HL-60 (cell line): ENCODE measurements around the gene MOB3A.
A peak's percentile ranks its signal among the peaks of the same experiment; 100 is the strongest.

Experiments used
- DNase-seq, 2 experiments: peaks; one replicate each; pipeline ENCODE4 v3.0.0-alpha.2; 2010 to 2020; ENCODE audit warnings: low read depth in 1 of 2, low spot score in 1 of 2
- H3K27ac ChIP-seq: fragments of 250-450 bp; sonication (Bioruptor Pico); replicated peaks from 2 replicates; pipeline ENCODE4 v1.5.1; 2020; ENCODE audit warnings: mild to moderate bottlenecking, moderate library complexity
- H3K27me3 ChIP-seq: fragments of 250-450 bp; sonication (Bioruptor Pico); 2 replicates; pipeline ENCODE4 v1.5.1; 2021; ENCODE audit warnings: mild to moderate bottlenecking, moderate library complexity; ENCODE audit not compliant: insufficient read depth, poor library complexity, severe bottlenecking
- H3K4me3 ChIP-seq: replicated peaks from 2 replicates; pipeline ENCODE4 v1.5.1; 2011; ENCODE audit warnings: mild to moderate bottlenecking, control low read depth, low read length; ENCODE audit not compliant: insufficient read depth
- CTCF ChIP-seq: IDR thresholded peaks from one replicate; pipeline ENCODE4 v1.5.1; 2011; ENCODE audit warnings: low read length, control low read depth, inconsistent platforms; ENCODE audit not compliant: insufficient read depth
- GABPA ChIP-seq: IDR thresholded peaks from 2 replicates; pipeline ENCODE4 v1.6.1; 2012; ENCODE audit warnings: low read depth
- POLR2AphosphoS5 ChIP-seq: IDR thresholded peaks from 2 replicates; pipeline ENCODE4 v1.6.1; 2012; ENCODE audit warnings: low read depth
- REST ChIP-seq: IDR thresholded peaks from 2 replicates; pipeline ENCODE4 v1.6.1; 2012; ENCODE audit warnings: low read depth; ENCODE audit not compliant: insufficient replicate concordance
- SPI1 ChIP-seq: IDR thresholded peaks from 2 replicates; pipeline ENCODE4 v1.6.1; 2012; ENCODE audit warnings: low read depth, mild to moderate bottlenecking, borderline replicate concordance

The MOB3A gene

GRCh38 chr19:2054763-2055162, 41.4 kb downstream of the MOB3A start:
- Histone ChIP-seq H3K4me3 (no peak overlapping the region), H3K27me3 (no peaks in the 10 kb centered on the region), H3K27ac (no peak overlapping the region)
- DNase-seq = no peak
- no peak for TF ChIP-seq SPI1
- TF ChIP-seq CTCF = no peak
- no peak for TF ChIP-seq REST
- TF ChIP-seq GABPA = no peak
- TF ChIP-seq POLR2AphosphoS5 = no peak

- no peak overlapping the region for H3K27ac ChIP-seq
- H3K4me3 ChIP-seq = no peak overlapping the region
- no peaks in the 10 kb centered on the region for H3K27me3 ChIP-seq
- DNase-seq = no peak
- TF ChIP-seq SPI1 = no peak
- TF ChIP-seq REST = no peak
- TF ChIP-seq GABPA = no peak
- TF ChIP-seq CTCF = no peak
- no peak for TF ChIP-seq POLR2AphosphoS5
These were observed 42.3 kb downstream of the MOB3A start for GRCh38 chr19:2053601-2054389.

- Histone ChIP-seq H3K27ac (peak overlapping the region; percentile 74), H3K27me3 (no peaks in the 10 kb centered on the region), H3K4me3 (no peak overlapping the region)
- no peak for TF ChIP-seq SPI1
- TF ChIP-seq POLR2AphosphoS5 = no peak
- no peak for TF ChIP-seq CTCF
- TF ChIP-seq GABPA = no peak
- no peak for DNase-seq
These were observed 44.1 kb downstream of the MOB3A start for GRCh38 chr19:2051773-2052704.
